Suprapubic skin (tissue), 4 donors: Measurements from ENCODE around the gene TGM6. TPM values are rescaled to one million over a fixed set of nuclear protein-coding genes. Genes with fewer than 3 reads are reported as not detected.

Source experiments
- DNase-seq, 2 donors: peaks; one replicate each; pipeline ENCODE4 v3.0.0-alpha.2; 2019; ENCODE audit warnings: low spot score in 2 of 2
- H3K27ac ChIP-seq: fragments of 200-600 bp; sonication (generic); one replicate; pipeline ENCODE4 v1.5.1; 2019
- H3K27me3 ChIP-seq: fragments of 200-600 bp; sonication (generic); one replicate; pipeline ENCODE4 v1.5.1; 2019
- H3K36me3 ChIP-seq: fragments of 200-600 bp; sonication (generic); one replicate; pipeline ENCODE4 v1.5.1; 2019
- H3K4me1 ChIP-seq: fragments of 200-600 bp; sonication (generic); one replicate; pipeline ENCODE4 v1.5.1; 2019
- H3K4me3 ChIP-seq: fragments of 200-600 bp; sonication (generic); one replicate; pipeline ENCODE4 v1.5.1; 2019; ENCODE audit warnings: mild to moderate bottlenecking
- H3K9me3 ChIP-seq: fragments of 200-600 bp; sonication (generic); one replicate; pipeline ENCODE4 v1.5.1; 2019
- CTCF ChIP-seq, 2 donors: fragments of 200-600 bp in 1 of 2; fragments of 450-650 bp in 1 of 2; sonication (generic) in 1 of 2; IDR thresholded peaks; one replicate each; pipeline ENCODE4 v1.5.1; 2016 to 2019; ENCODE audit warnings: antibody characterized with exemption in 2 of 2, mild to moderate bottlenecking in 1 of 2, moderate library complexity in 1 of 2
- EP300 ChIP-seq: sonication (generic); formaldehyde crosslinking; IDR thresholded peaks from one replicate; pipeline ENCODE4 v1.6.1; 2017; ENCODE audit warnings: antibody characterized with exemption
- POLR2A ChIP-seq, 2 donors: fragments of 450-650 bp; IDR thresholded peaks; one replicate each; pipeline ENCODE4 v1.6.1; 2017; ENCODE audit warnings: antibody characterized with exemption in 2 of 2, mild to moderate bottlenecking in 2 of 2, moderate library complexity in 2 of 2
- POLR2AphosphoS5 ChIP-seq, 3 donors: sonication (generic); formaldehyde crosslinking; IDR thresholded peaks; one replicate each; pipeline ENCODE4 v1.6.1; 2017; ENCODE audit warnings: antibody characterized with exemption in 3 of 3
- WGBS: methylation state at CpG from one replicate; pipeline ENCODE4 v1.1.5; 2018; 5-methylcytosine and 5-hydroxymethylcytosine counted together
- total RNA-seq, 4 donors: library from RNA; depleted of rRNA; stranded (reverse); fragments of >200 nt; gene quantifications; one replicate each; pipeline ENCODE4 v1.1.0, GENCODE V29; 2016

Gene TGM6
- total RNA-seq, 4 donors from 2014 or later = 0.32 to 1.4 (median 0.78) TPM

- Histone ChIP-seq H3K36me3 (no peaks in the 10 kb centered on the region), H3K27ac (no peak overlapping the region), H3K4me1 (no peaks in the 10 kb centered on the region), H3K27me3 (peaks cover 9% of the 10 kb centered on the region), H3K4me3 (no peak overlapping the region), H3K9me3 (no peaks in the 10 kb centered on the region)
- TF ChIP-seq EP300 (no peak), POLR2A (IDR thresholded peaks at IDR 0.05) (no peak), CTCF (IDR thresholded peaks at IDR 0.05) (no peak), POLR2AphosphoS5 (IDR thresholded peaks at IDR 0.05) (no peak)
- WGBS = 92% methylated on average over 14 of the region's 14 CpGs
- DNase-seq = no peak
Measured at GRCh38 chr20:2396241-2396814, 15.6 kb downstream of the TGM6 start.

DNA sequence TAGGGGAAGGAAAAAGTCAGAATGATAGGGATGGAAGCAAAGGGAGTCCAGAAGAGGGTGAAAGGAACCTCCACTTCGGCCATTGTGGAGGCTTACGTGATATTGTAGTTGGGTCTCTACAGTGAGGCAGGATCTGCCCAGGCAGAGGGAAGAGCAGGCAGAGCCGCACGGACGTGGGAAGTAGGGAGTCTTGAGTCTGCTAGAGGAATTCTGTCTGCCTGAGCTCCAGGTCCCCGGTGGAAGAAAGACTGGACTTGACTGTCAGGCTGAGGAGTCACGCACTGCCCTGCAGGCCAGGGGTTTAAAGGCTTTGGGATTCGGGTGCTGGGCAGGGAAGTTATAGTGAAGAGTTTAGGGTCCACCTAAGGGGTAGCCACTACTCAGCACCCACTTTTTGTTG, 16.4 kb downstream of the TGM6 start:
- no peaks in the 10 kb centered on the region for H3K9me3 ChIP-seq
- 95% methylated on average over 8 of the region's 8 CpGs for WGBS
- no peaks in the 10 kb centered on the region for H3K4me1 ChIP-seq
- H3K36me3 ChIP-seq = no peaks in the 10 kb centered on the region
- H3K27me3 ChIP-seq = peaks cover 9% of the 10 kb centered on the region
- TF ChIP-seq POLR2AphosphoS5 (IDR thresholded peaks at IDR 0.05) (no peak), POLR2A (IDR thresholded peaks at IDR 0.05) (no peak), CTCF (IDR thresholded peaks at IDR 0.05) (no peak), EP300 (no peak)
- no peak for DNase-seq
- H3K27ac ChIP-seq = no peak overlapping the region
- H3K4me3 ChIP-seq = no peak overlapping the region

- Histone ChIP-seq H3K36me3 (no peaks in the 10 kb centered on the region), H3K27me3 (peaks cover 9% of the 10 kb centered on the region), H3K4me3 (no peak overlapping the region), H3K9me3 (no peaks in the 10 kb centered on the region), H3K4me1 (no peaks in the 10 kb centered on the region), H3K27ac (no peak overlapping the region)
- WGBS = 94% methylated on average over 12 of the region's 12 CpGs
- no peak for TF ChIP-seq POLR2AphosphoS5 (IDR thresholded peaks at IDR 0.05)
- no peak for TF ChIP-seq CTCF (IDR thresholded peaks at IDR 0.05)
- DNase-seq = no peak
Measured at GRCh38 chr20:2397595-2398145, 17.0 kb downstream of the TGM6 start.

- H3K27me3 ChIP-seq = peaks cover 9% of the 10 kb centered on the region
- no peaks in the 10 kb centered on the region for H3K4me1 ChIP-seq
- WGBS = 75% methylated on average over 1 of the region's 1 CpG
- no peak for TF ChIP-seq EP300
- TF ChIP-seq CTCF (IDR thresholded peaks at IDR 0.05) = no peak
- TF ChIP-seq POLR2AphosphoS5 (IDR thresholded peaks at IDR 0.05) = no peak
- no peak for TF ChIP-seq POLR2A (IDR thresholded peaks at IDR 0.05)
- no peaks in the 10 kb centered on the region for H3K36me3 ChIP-seq
- H3K27ac ChIP-seq = no peak overlapping the region
- H3K9me3 ChIP-seq = no peaks in the 10 kb centered on the region
- no peak overlapping the region for H3K4me3 ChIP-seq
- DNase-seq = no peak
Measured at GRCh38 chr20:2398449-2398848, 17.7 kb downstream of the TGM6 start.

DNA sequence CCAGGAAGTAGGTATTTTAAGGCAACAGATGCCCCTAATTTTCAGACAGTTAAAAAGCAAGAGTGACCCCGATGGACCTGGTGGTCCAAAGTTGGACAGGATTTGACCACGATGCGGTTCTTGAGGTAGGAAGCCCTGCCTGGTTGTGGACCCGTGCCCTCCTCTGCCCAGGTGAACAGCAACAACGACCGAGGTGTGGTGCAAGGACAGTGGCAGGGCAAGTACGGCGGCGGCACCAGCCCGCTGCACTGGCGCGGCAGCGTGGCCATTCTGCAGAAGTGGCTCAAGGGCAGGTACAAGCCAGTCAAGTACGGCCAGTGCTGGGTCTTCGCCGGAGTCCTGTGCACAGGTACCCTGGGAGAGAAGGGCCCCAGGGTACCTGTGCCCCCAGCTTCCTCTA, 18.7 kb downstream of the TGM6 start:
- Histone ChIP-seq H3K4me1 (no peaks in the 10 kb centered on the region), H3K36me3 (no peaks in the 10 kb centered on the region), H3K9me3 (no peaks in the 10 kb centered on the region), H3K4me3 (no peak overlapping the region), H3K27me3 (peaks cover 9% of the 10 kb centered on the region), H3K27ac (no peak overlapping the region)
- TF ChIP-seq EP300 = no peak
- no peak for TF ChIP-seq CTCF (IDR thresholded peaks at IDR 0.05)
- no peak for TF ChIP-seq POLR2AphosphoS5 (IDR thresholded peaks at IDR 0.05)
- no peak for TF ChIP-seq POLR2A (IDR thresholded peaks at IDR 0.05)
- DNase-seq = no peak
- 98% methylated on average over 10 of the region's 16 CpGs for WGBS
